GM23338 (cell line): Measurements from ENCODE around the gene AHCY. TPM values are rescaled to one million over a fixed set of nuclear protein-coding genes. Genes with fewer than 3 reads are reported as not detected.

Experiments used
- ATAC-seq: fragments of 200-7000 bp; cut with Tn5 transposase; 3 replicates; pipeline ENCODE4 v1.9.1; 2020
- DNase-seq: peaks from one replicate; pipeline ENCODE4 v3.0.0-alpha.2; 2015; ENCODE audit warnings: low spot score
- H2AFZ ChIP-seq: fragments of 200-600 bp; sonication (generic); 2 replicates; pipeline ENCODE4 v1.8.0; 2016; ENCODE audit warnings: antibody characterized with exemption, mild to moderate bottlenecking, moderate library complexity
- H3F3A ChIP-seq: fragments of 200-600 bp; sonication (generic); replicated peaks from 2 replicates; pipeline ENCODE4 v1.8.0; 2017; ENCODE audit warnings: antibody characterized with exemption, mixed run types, low read depth
- H3K27ac ChIP-seq: fragments of 200-600 bp; sonication (generic); 2 replicates; pipeline ENCODE4 v1.6.1; 2016; ENCODE audit warnings: low read depth
- H3K27me3 ChIP-seq: fragments of 200-600 bp; sonication (generic); 2 replicates; pipeline ENCODE4 v1.8.0; 2016; ENCODE audit warnings: mild to moderate bottlenecking, mixed run types, moderate library complexity; ENCODE audit not compliant: insufficient read depth
- H3K36me3 ChIP-seq: fragments of 200-600 bp; sonication (generic); 2 replicates; pipeline ENCODE4 v1.8.0; 2016; ENCODE audit warnings: mild to moderate bottlenecking; ENCODE audit not compliant: insufficient read depth
- H3K4me1 ChIP-seq: fragments of 200-600 bp; sonication (generic); 2 replicates; pipeline ENCODE4 v1.8.0; 2016; ENCODE audit warnings: mild to moderate bottlenecking, moderate library complexity; ENCODE audit not compliant: insufficient read depth
- H3K4me2 ChIP-seq: fragments of 200-600 bp; sonication (generic); 2 replicates; pipeline ENCODE4 v1.7.1; 2017; ENCODE audit warnings: mixed run types
- H3K4me3 ChIP-seq: fragments of 200-600 bp; sonication (generic); 2 replicates; pipeline ENCODE4 v1.6.1; 2016; ENCODE audit warnings: mixed run types
- H3K79me2 ChIP-seq: fragments of 200-600 bp; sonication (generic); replicated peaks from 2 replicates; pipeline ENCODE4 v1.8.0; 2017; ENCODE audit warnings: mild to moderate bottlenecking; ENCODE audit not compliant: insufficient read depth
- H3K9me2 ChIP-seq: fragments of 200-600 bp; sonication (generic); 2 replicates; pipeline ENCODE4 v1.8.0; 2017; ENCODE audit not compliant: insufficient read depth
- H4K20me1 ChIP-seq: fragments of 200-600 bp; sonication (generic); replicated peaks from 2 replicates; pipeline ENCODE4 v1.8.0; 2017; ENCODE audit warnings: mild to moderate bottlenecking; ENCODE audit not compliant: insufficient read depth
- H3K27ac Mint-ChIP-seq: 2 replicates; pipeline ENCODE4 v1.8.0; 2020; ENCODE audit warnings: inconsistent platforms, mild to moderate bottlenecking, moderate library complexity, mixed read lengths
- H3K27me3 Mint-ChIP-seq: 3 replicates; pipeline ENCODE4 v1.8.0; 2022; ENCODE audit warnings: low read depth, mild to moderate bottlenecking, moderate library complexity, mixed read lengths, inconsistent platforms; ENCODE audit not compliant: insufficient read depth, poor library complexity
- H3K36me3 Mint-ChIP-seq: 3 replicates; pipeline ENCODE4 v1.8.0; 2021; ENCODE audit warnings: low read depth, mild to moderate bottlenecking, inconsistent platforms, moderate library complexity, mixed read lengths
- H3K4me1 Mint-ChIP-seq: 3 replicates; pipeline ENCODE4 v1.8.0; 2020; ENCODE audit warnings: mild to moderate bottlenecking, inconsistent platforms, mixed read lengths
- H3K4me3 Mint-ChIP-seq: 3 replicates; pipeline ENCODE4 v1.8.0; 2021; ENCODE audit warnings: moderate library complexity, mild to moderate bottlenecking, inconsistent platforms, mixed read lengths
- H3K9me3 Mint-ChIP-seq: 3 replicates; pipeline ENCODE4 v1.8.0; 2020; ENCODE audit warnings: moderate library complexity, mild to moderate bottlenecking, inconsistent platforms, mixed read lengths
- POLR2AphosphoS5 ChIP-seq: IDR thresholded peaks from 2 replicates; pipeline ENCODE4 v1.6.1; 2016; ENCODE audit warnings: antibody characterized with exemption, low read depth
- REST ChIP-seq: IDR thresholded peaks from one replicate; pipeline ENCODE4 v1.6.1; 2018; ENCODE audit warnings: antibody characterized with exemption; ENCODE audit not compliant: unreplicated experiment
- ZNF331 ChIP-seq: fragments of 250-450 bp; sonication (Bioruptor Pico); IDR thresholded peaks from 2 replicates; pipeline ENCODE4 v1.5.0; 2020; ENCODE audit warnings: low read depth, mild to moderate bottlenecking, moderate library complexity
- ZNF462 ChIP-seq: fragments of 250-450 bp; sonication (Bioruptor Pico); IDR thresholded peaks from 2 replicates; pipeline ENCODE4 v1.5.0; 2020; ENCODE audit warnings: mild to moderate bottlenecking, moderate library complexity
- polyA plus RNA-seq: library from polyadenylated mRNA; unstranded; fragments of >200 nt; fragmentation: Nextera tagmentation; extraction: Ambion mirVana; gene quantifications from 2 replicates; pipeline ENCODE4 v1.2.1, GENCODE V29; 2016
- total RNA-seq: library from RNA; depleted of rRNA; stranded (reverse); fragments of >200 nt; shearing (Covaris generic); gene quantifications from 2 replicates; pipeline ENCODE4 v1.2.3, GENCODE V29; 2014

Gene AHCY
- total and polyA plus RNA-seq, 2 experiments from 2014 or later, result 138 to 423 TPM

- Mint-ChIP-seq H3K27me3 (peaks cover 15% of the 10 kb centered on the region), H3K36me3 (peaks cover 29% of the 10 kb centered on the region), H3K4me3 (no peak overlapping the region), H3K4me1 (peaks cover 2% of the 10 kb centered on the region; the same call in 2 of the 3 replicates), H3K9me3 (no peaks in the 10 kb centered on the region), H3K27ac (no peak overlapping the region; the same call in 1 of the 2 replicates)
- H3K79me2 ChIP-seq, result no peaks in the 10 kb centered on the region
- no peak overlapping the region for H3K27ac ChIP-seq
- peaks cover 9% of the 10 kb centered on the region; the same call in 1 of the 2 replicates for H4K20me1 ChIP-seq
- no peaks in the 10 kb centered on the region for H3K9me2 ChIP-seq
- H3K4me2 ChIP-seq, result no peak overlapping the region
- DNase-seq (no peak), ATAC-seq (no peak)
- no peak overlapping the region for H2AFZ ChIP-seq
- peaks cover 10% of the 10 kb centered on the region; the same call in 1 of the 2 replicates for H3K27me3 ChIP-seq
- H3K36me3 ChIP-seq, result peaks cover 20% of the 10 kb centered on the region; the same call in 1 of the 2 replicates
- no peaks in the 10 kb centered on the region; the same call in 1 of the 2 replicates for H3K4me1 ChIP-seq
- peaks cover 7% of the 10 kb centered on the region; the same call in 1 of the 2 replicates for H3F3A ChIP-seq
- TF ChIP-seq ZNF462 (CRISPR knock-in tag), result no peak
- no peak for TF ChIP-seq REST
- TF ChIP-seq POLR2AphosphoS5, result no peak
- TF ChIP-seq ZNF331 (CRISPR knock-in tag), result no peak
- no peak overlapping the region for H3K4me3 ChIP-seq
These were observed 31.2 kb downstream of the AHCY start for GRCh38 chr20:34271956-34272355.
